DND-41 (cell line): ENCODE results near the gene PTF1A.

Experiments
- ATAC-seq: fragments of 200-7000 bp; cut with Tn5 transposase; 3 replicates; pipeline ENCODE4 v1.9.1; 2021; ENCODE audit warnings: low read depth; ENCODE audit not compliant: insufficient read depth
- DNase-seq: peaks from one replicate; pipeline ENCODE4 v3.0.0-alpha.2; 2020
- H2AFZ ChIP-seq: 2 replicates; pipeline ENCODE4 v1.6.0; 2012; ENCODE audit warnings: low read depth, low read length
- H3K27ac ChIP-seq: 2 replicates; pipeline ENCODE4 v1.5.1; 2012; ENCODE audit warnings: low read length, inconsistent platforms
- H3K27me3 ChIP-seq: fragments of 200-600 bp; sonication (generic); 2 replicates; pipeline ENCODE4 v1.6.0; 2012; ENCODE audit warnings: low read length, mild to moderate bottlenecking, inconsistent platforms; ENCODE audit not compliant: insufficient read depth, poor library complexity
- H3K36me3 ChIP-seq: 2 replicates; pipeline ENCODE4 v1.5.1; 2012; ENCODE audit warnings: low read length, inconsistent platforms; ENCODE audit not compliant: insufficient read depth
- H3K4me1 ChIP-seq: 2 replicates; pipeline ENCODE4 v1.5.1; 2012; ENCODE audit warnings: mild to moderate bottlenecking, low read length; ENCODE audit not compliant: insufficient read depth
- H3K4me2 ChIP-seq: 2 replicates; pipeline ENCODE4 v1.6.0; 2012; ENCODE audit warnings: mild to moderate bottlenecking, moderate library complexity, low read length, inconsistent platforms; ENCODE audit not compliant: insufficient read depth
- H3K4me3 ChIP-seq, 2 experiments: fragments of 200-600 bp in 1 of 2; shearing (Covaris generic) in 1 of 2; 2 replicates each; pipeline ENCODE4 v1.5.1; 2012 to 2016; ENCODE audit warnings: inconsistent platforms in 2 of 2, low read length in 2 of 2, mild to moderate bottlenecking in 2 of 2, low read depth in 1 of 2, moderate library complexity in 1 of 2
- H3K79me2 ChIP-seq: 2 replicates; pipeline ENCODE4 v1.6.0; 2012; ENCODE audit warnings: low read length, inconsistent platforms; ENCODE audit not compliant: insufficient read depth
- H3K9ac ChIP-seq: 2 replicates; pipeline ENCODE4 v1.6.0; 2012; ENCODE audit warnings: low read depth, mild to moderate bottlenecking, inconsistent platforms, low read length, moderate library complexity
- H3K9me3 ChIP-seq: 2 replicates; pipeline ENCODE4 v1.5.1; 2012; ENCODE audit warnings: low read length, moderate library complexity, mild to moderate bottlenecking, inconsistent platforms; ENCODE audit not compliant: insufficient read depth, severe bottlenecking
- H4K20me1 ChIP-seq: 2 replicates; pipeline ENCODE4 v1.6.0; 2012; ENCODE audit warnings: low read length; ENCODE audit not compliant: insufficient read depth
- CTCF ChIP-seq: IDR thresholded peaks from 2 replicates; pipeline ENCODE4 v1.5.1; 2012; ENCODE audit warnings: borderline replicate concordance, low read length, moderate library complexity, mild to moderate bottlenecking; ENCODE audit not compliant: poor library complexity, severe bottlenecking; ENCODE audit errors: extremely low read depth
- EZH2 ChIP-seq: IDR thresholded peaks from 3 replicates; pipeline ENCODE4 v1.6.1; 2012; ENCODE audit warnings: borderline replicate concordance, low read depth, mild to moderate bottlenecking, moderate library complexity, low read length, inconsistent platforms; ENCODE audit not compliant: severe bottlenecking

The PTF1A gene

GRCh38 chr10:23193435-23194074 lies 1.4 kb downstream of the PTF1A start:
- no peaks in the 10 kb centered on the region for H4K20me1 ChIP-seq
- no peaks in the 10 kb centered on the region for H3K79me2 ChIP-seq
- no peaks in the 10 kb centered on the region for H3K27me3 ChIP-seq
- H3K4me1 ChIP-seq, result no peaks in the 10 kb centered on the region
- no peak for TF ChIP-seq CTCF
- no peak for TF ChIP-seq EZH2
- no peak overlapping the region for H3K27ac ChIP-seq
- no peak overlapping the region for H3K9ac ChIP-seq
- DNase-seq, result no peak
- H3K36me3 ChIP-seq, result no peaks in the 10 kb centered on the region
- no peak overlapping the region for H3K4me3 ChIP-seq
- H2AFZ ChIP-seq, result no peak overlapping the region
- no peaks in the 10 kb centered on the region for H3K9me3 ChIP-seq
- H3K4me2 ChIP-seq, result no peak overlapping the region
- no peak for ATAC-seq

GRCh38 chr10:23194471-23194965 lies 2.4 kb downstream of the PTF1A start:
- H2AFZ ChIP-seq, result no peak overlapping the region
- no peak for TF ChIP-seq EZH2
- no peak for TF ChIP-seq CTCF
- no peaks in the 10 kb centered on the region for H3K4me1 ChIP-seq
- no peak overlapping the region for H3K27ac ChIP-seq
- no peaks in the 10 kb centered on the region for H3K9me3 ChIP-seq
- no peaks in the 10 kb centered on the region for H3K27me3 ChIP-seq
- no peaks in the 10 kb centered on the region for H3K79me2 ChIP-seq
- ATAC-seq (no peak), DNase-seq (no peak)
- no peaks in the 10 kb centered on the region for H3K36me3 ChIP-seq
- no peak overlapping the region for H3K4me2 ChIP-seq
- H3K4me3 ChIP-seq, result no peak overlapping the region
- H4K20me1 ChIP-seq, result no peaks in the 10 kb centered on the region
- no peak overlapping the region for H3K9ac ChIP-seq

- H4K20me1 ChIP-seq, result no peaks in the 10 kb centered on the region
- ATAC-seq (no peak), DNase-seq (no peak)
- no peak overlapping the region for H3K4me2 ChIP-seq
- H3K27me3 ChIP-seq, result no peaks in the 10 kb centered on the region
- no peak overlapping the region for H2AFZ ChIP-seq
- H3K27ac ChIP-seq, result no peak overlapping the region
- H3K9ac ChIP-seq, result no peak overlapping the region
- H3K36me3 ChIP-seq, result no peaks in the 10 kb centered on the region
- no peak for TF ChIP-seq CTCF
- no peak for TF ChIP-seq EZH2
- H3K4me1 ChIP-seq, result no peaks in the 10 kb centered on the region
- H3K9me3 ChIP-seq, result no peaks in the 10 kb centered on the region
- H3K79me2 ChIP-seq, result no peaks in the 10 kb centered on the region
- no peak overlapping the region for H3K4me3 ChIP-seq
These were observed 3.1 kb downstream of the PTF1A start for GRCh38 chr10:23194966-23195845.
